ENCODE results near the gene RPL18.

Gene RPL18

GRCh38 chr19:48630296-48631063 lies 11.5 kb upstream of the RPL18 start:
- DNase-seq (ENCODE audit: low spot score): peak; percentile 48

DNA sequence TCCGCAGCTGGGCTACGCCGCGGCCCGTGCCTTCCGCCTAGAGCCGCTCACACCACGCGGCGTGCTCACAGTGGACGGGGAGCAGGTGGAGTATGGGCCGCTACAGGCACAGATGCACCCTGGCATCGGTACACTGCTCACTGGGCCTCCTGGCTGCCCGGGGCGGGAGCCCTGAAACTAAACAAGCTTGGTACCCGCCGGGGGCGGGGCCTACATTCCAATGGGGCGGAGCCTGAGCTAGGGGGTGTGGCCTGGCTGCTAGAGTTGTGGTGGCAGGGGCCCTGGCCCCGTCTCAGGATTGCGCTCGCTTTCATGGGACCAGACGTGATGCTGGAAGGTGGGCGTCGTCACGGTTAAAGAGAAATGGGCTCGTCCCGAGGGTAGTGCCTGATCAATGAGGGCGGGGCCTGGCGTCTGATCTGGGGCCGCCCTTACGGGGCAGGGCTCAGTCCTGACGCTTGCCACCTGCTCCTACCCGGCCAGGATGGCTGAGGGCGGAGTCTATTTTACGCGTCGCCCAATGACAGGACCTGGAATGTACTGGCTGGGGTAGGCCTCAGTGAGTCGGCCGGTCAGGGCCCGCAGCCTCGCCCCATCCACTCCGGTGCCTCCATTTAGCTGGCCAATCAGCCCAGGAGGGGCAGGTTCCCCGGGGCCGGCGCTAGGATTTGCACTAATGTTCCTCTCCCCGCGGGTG lies 10.8 kb upstream of the RPL18 start:
- DNase-seq (ENCODE audit: low spot score): peak; percentile 44

GRCh38 chr19:48629297-48629598 lies 10.3 kb upstream of the RPL18 start:
- DNase-seq (ENCODE audit: low spot score): no peak

DNA sequence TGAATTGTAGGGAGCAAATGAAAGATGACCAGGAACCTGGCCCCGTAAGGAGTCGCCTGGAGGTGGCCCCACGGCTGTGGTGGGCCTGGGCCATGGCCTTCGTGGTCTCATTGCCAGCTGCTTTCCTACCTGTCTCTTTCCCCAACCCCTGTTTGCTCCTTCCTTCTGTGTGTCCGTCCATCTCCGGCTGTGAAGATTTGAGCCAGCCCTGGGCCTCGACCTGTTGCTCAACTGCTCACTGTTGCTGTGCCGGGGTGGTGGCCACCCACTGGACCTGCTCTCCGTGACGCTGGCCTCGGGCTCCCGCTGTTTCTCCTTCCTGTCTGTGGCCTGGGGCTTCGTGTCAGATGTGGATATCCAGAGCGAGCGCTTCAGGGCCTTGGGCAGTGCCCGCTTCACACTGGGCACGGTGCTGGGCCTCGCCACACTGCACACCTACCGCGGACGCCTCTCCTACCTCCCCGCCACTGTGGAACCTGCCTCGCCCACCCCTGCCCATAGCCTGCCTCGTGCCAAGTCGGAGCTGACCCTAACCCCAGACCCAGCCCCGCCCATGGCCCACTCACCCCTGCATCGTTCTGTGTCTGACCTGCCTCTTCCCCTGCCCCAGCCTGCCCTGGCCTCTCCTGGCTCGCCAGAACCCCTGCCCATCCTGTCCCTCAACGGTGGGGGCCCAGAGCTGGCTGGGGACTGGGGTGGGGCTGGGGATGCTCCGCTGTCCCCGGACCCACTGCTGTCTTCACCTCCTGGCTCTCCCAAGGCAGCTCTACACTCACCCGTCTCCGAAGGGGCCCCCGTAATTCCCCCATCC lies 9.7 kb upstream of the RPL18 start:
- DNase-seq (ENCODE audit: low spot score): no peak

- peak; percentile 6 for DNase-seq (ENCODE audit: low spot score)
Observed at GRCh38 chr19:48627865-48628314, 8.9 kb upstream of the RPL18 start.

DNA sequence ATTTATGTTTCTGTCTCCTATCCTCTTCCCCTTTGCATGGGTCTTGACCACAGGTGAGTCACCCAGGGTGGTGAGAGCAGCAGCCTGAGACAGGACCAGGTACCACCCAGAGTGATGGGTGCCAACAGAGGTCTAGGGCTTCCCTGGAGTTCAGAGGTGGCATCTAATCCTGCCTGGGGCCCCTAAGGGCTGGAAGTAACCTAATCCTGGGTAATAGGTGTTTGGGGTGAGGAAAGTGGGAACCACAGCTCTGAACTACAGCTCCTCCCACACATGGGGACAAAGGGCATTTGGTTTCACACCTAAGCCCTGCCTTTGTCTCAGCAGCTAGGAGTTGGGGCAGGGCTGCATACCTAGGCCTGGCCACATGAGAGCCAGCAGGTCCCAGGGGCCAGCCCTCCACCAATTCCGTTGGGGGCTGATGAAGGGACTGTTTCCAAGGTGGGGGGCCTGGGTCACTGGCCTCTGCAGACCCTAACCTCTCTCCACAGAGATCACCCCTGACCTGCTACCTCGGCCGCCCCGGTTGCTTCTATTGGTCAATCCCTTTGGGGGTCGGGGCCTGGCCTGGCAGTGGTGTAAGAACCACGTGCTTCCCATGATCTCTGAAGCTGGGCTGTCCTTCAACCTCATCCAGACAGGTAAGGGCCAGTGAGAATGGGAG lies 8.4 kb upstream of the RPL18 start:
- no peak for DNase-seq (ENCODE audit: low spot score)

DNA sequence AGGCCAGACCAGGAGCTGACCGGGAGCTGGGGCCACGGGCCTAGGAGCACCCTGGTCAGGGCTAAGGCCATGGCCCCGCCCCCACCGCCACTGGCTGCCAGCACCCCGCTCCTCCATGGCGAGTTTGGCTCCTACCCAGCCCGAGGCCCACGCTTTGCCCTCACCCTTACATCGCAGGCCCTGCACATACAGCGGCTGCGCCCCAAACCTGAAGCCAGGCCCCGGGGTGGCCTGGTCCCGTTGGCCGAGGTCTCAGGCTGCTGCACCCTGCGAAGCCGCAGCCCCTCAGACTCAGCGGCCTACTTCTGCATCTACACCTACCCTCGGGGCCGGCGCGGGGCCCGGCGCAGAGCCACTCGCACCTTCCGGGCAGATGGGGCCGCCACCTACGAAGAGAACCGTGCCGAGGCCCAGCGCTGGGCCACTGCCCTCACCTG lies 6.9 kb upstream of the RPL18 start:
- DNase-seq (ENCODE audit: low spot score): no peak

DNA sequence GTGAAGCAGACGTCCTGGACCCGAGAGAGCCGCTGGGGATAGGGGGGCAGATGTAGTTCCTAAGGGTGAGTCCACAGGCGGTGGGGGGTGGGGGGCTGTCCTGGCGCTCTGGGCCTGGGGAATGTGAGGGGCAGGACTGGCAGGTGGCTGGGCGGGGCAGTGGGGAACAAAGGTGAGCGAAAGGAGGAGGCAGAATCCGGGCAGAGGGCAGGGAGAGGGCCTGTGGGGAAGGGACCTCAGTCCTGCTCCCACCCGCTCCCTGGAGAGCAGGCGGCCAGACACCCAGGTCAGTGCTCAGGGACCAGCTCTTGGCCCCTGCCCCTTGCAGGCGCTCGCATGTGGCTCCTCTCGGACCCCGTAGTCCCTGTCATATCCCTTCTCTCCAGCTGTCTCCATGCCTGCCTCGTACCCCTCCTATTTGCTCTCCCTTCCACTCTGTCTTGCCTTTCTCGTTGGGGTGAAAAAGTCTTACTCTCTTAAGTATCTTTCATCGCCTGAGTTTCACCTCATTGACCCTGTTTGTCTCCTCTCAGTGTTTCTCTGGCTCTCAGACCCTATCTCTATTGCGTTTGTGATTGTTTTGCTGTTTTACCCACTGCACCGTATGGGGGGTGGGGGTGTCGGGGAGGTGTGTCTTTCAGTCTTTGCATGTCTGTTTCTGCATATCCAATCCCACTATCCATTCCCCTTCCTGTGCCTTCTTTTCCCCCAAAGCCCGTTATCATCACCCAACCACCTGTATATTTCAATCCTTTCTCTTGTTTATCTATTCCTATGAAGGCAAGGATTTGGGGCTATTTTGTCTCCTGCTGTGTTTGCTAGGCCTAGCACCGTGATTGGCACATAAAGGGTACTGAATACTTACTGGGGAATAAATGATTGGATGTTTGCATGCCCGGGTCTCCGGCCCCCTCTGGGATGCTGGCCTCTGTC lies 6.1 kb upstream of the RPL18 start:
- peak; percentile 30 for DNase-seq (ENCODE audit: low spot score)

DNA sequence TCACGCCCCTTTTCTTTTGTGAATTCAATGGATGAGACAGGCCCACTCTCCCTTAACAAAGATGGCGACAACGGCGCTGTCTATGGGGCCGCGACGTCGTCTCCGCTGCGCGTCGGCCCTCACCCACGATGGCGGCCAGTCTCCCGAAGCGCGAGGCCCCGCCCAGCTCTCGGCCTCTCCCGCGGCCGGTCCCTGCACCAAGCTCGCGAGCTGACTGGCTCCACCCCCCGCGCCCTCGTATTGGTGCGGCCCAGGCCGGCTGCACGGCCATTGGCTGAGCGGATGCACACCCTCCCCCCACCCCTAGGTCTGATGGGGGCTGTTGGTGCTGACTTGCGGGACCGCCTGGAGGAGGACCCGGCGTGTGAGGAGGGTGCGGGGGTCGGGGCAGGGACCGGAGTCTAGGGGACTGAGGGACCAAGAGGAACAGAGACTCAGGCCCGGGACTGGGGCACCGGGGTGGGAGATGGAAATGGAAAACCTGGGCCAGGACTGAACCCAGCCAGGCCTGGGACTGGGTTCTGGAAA lies 5.2 kb upstream of the RPL18 start:
- peak; percentile 96 for DNase-seq (ENCODE audit: low spot score)

DNA sequence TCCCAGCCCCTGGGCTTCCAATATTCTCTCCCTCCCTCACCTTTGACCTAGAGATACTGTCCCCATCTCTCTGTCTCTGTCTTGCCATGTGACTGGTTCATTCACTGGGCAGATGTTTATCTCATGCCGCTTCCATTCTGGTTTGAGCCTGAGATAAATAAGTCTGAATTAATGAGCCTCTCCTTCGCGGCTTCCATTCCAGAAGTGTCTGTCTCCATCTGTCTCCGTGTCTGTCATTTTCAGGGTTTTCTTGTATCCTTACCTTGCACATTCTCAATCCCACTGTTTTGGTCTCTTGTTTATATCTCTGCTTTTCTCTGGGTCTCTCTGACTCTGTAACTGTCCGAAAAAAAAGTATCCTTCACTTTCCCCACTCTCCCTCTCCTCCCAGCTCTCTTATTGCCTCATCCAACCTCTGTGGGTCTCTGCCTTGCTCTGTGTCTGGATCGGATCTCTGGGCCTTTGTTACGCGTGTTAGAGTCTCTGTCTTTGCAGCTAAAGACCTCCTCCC lies 4.6 kb upstream of the RPL18 start:
- DNase-seq (ENCODE audit: low spot score): peak; percentile 84

DNA sequence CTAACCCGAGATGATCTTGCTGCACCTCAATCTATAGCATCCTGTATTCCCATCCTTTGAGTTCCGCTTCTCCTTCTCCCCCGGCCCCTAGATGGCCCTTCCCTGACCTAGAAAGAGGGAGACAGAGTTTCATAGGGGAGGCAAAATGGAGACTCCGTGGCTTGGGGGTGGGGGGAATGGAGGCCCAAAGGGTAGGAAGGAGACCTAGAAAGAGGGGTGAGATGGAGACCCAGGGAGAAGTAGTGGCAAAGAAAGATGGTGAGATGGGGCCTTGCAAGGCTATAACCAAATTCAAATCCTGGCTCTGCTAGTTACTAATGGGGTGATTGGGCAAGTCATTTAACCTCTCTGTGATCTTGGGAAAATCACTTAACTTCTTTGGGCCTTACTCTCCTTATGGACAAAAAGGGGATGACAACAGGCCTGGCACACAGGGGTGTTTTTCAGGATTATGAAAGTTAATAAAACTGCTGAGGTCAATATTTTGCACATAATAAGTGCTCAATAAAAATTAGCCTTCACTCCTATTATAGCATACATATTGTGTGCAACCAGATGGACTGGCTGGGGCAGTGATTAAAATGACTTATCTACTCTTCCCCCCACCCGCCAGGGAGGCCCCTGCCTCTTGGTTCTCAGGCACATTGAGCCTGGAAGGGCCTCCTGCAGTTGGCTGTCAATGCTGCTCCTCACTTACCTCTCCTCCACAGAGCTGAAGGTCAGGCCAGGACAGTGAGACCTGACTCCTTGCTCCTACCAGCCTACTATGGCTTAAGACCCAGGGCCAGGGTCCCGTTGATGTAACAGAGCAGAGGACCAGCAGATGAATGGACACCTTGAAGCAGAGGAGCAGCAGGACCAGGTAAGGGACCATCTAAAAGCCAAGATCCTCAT lies 961 bp upstream of the RPL18 start:
- DNase-seq (ENCODE audit: low spot score): peak; percentile 11

- DNase-seq (ENCODE audit: low spot score): no peak
Observed at GRCh38 chr19:48618278-48618915, 581 bp downstream of the RPL18 start.

- DNase-seq (ENCODE audit: low spot score): peak; percentile 9
Observed at GRCh38 chr19:48617146-48617937, 1.6 kb downstream of the RPL18 start.

DNA sequence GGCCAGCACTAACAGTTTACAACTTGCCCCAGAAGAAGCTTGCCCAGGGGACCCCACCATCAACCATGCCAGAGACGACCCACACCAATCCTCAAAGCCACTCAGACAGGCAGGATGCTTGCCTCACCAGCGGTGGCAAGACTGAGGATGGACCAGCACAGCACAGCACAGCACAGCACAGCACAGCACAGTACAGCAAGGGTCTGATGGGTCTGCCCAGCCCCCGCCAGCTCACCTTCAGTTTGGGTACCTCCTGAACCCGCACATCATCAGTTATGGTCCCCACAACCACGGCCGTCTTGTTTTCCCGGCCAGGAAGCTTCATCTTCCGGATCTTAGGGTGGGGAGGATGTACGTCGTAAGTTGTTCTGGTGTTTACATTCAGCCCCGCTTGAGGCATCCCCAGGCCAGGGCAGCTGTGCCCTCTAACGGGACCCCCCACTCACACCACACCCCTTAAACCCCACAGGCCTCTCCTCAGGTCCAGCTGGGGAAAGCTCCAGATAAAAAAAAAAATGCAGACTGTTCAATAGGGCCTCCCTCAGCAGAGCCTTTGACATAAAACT lies 2.4 kb downstream of the RPL18 start:
- DNase-seq (ENCODE audit: low spot score): no peak

- DNase-seq (ENCODE audit: low spot score): no peak
Observed at GRCh38 chr19:48616041-48616436, 2.9 kb downstream of the RPL18 start.

DNA sequence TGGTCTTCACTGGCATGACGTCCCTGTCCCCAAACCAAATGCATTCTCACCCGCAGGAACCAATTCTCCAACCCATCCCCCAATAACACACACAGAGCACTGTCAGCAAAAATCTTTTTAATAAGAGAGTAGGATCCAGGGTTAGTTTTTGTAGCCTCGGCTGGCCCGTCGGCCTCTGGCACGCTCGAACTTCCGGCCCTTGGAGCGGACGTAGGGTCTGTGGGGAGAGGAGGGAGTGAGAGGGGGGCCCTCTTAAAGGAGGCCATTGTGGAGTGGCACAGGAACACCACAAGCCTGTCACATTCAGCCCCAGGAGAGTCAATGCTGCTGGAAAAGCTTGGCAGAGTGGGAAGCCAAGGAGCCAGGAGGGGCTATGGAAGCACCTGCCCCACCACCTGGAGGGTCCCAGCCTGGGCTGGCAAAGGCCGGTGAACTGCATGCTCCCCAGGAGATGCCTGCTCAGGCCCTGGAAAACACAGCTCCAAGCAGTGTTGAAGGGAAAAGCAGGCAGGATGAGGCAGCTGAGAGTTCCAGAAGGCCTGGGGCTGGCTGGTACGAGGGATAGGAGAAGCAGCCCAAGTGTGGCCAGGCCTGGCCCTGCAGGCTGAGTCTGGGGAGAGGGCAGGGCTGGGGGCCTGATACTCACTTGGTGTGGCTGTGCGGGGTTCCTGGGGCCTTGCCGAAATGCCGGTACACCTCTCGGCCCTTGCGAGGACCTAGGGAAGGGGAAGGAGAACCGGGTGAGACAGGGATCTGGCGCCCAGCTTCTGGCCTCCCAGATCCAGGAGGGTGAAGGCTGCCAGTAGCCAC lies 3.5 kb downstream of the RPL18 start:
- no peak for DNase-seq (ENCODE audit: low spot score)

Measured in pons (tissue), 1 donor.